OCI-LY7 (cell line): Measurements from ENCODE around the gene EPHB4. TPM values are rescaled to one million over a fixed set of nuclear protein-coding genes. Genes with fewer than 3 reads are reported as not detected.

ENCODE experiments used
- Bru-seq: library from RNA; stranded (reverse); fragments of 400-500 nt; gene quantifications from one replicate; lab custom pipeline; 2021; lab: Mats Ljungman, UMichigan
- BruChase-seq, 2 experiments: library from RNA; stranded (reverse); fragments of 400-500 nt; gene quantifications; one replicate each; lab custom pipeline; 2021; lab: Mats Ljungman, UMichigan
- BruUV-seq: library from RNA; stranded (reverse); fragments of 400-500 nt; replicated peaks from 2 replicates; lab custom pipeline; 2021; lab: Mats Ljungman, UMichigan
- CTCF ChIA-PET: fragments of 300-600 bp; sonication (Branson Sonifier 250); formaldehyde crosslinking; loops from one replicate; lab custom pipeline; 2022; ENCODE audit warnings: antibody characterized with exemption; ENCODE audit not compliant: unreplicated experiment; lab: Charles Lee
- POLR2A ChIA-PET: fragments of 300-600 bp; sonication (Branson Sonifier 250); formaldehyde crosslinking; loops from one replicate; lab custom pipeline; 2022; ENCODE audit warnings: antibody characterized with exemption; lab: Charles Lee
- DNase-seq: peaks from one replicate; pipeline ENCODE4 v3.0.0-alpha.2; 2015; ENCODE audit warnings: low spot score
- H2AFZ ChIP-seq: fragments of 200-600 bp; sonication (generic), shearing (Covaris generic); 2 replicates; pipeline ENCODE4 v1.6.1; 2014; ENCODE audit warnings: mild to moderate bottlenecking, antibody characterized with exemption, low read length, moderate library complexity
- H3K27ac ChIP-seq: fragments of 200-600 bp; sonication (generic); 2 replicates; pipeline ENCODE4 v1.5.1; 2014; ENCODE audit warnings: mixed run types, low read depth, mild to moderate bottlenecking, moderate library complexity, low read length, inconsistent platforms; ENCODE audit not compliant: poor library complexity, severe bottlenecking
- H3K36me3 ChIP-seq: fragments of 200-600 bp; sonication (generic); 2 replicates; pipeline ENCODE4 v1.6.1; 2014; ENCODE audit warnings: mild to moderate bottlenecking, antibody characterized with exemption, low read length, moderate library complexity, mixed read lengths; ENCODE audit not compliant: insufficient read depth
- H3K4me1 ChIP-seq: fragments of 200-600 bp; sonication (generic); 2 replicates; pipeline ENCODE4 v1.5.1; 2014; ENCODE audit warnings: mild to moderate bottlenecking, low read length; ENCODE audit not compliant: insufficient read depth, poor library complexity, severe bottlenecking
- H3K4me2 ChIP-seq: fragments of 200-600 bp; sonication (generic); 2 replicates; pipeline ENCODE4 v1.6.1; 2014; ENCODE audit warnings: mild to moderate bottlenecking, low read length
- H3K4me3 ChIP-seq: fragments of 200-600 bp; sonication (generic); 2 replicates; pipeline ENCODE4 v1.5.1; 2014; ENCODE audit warnings: mild to moderate bottlenecking, low read depth, low read length; ENCODE audit not compliant: poor library complexity, severe bottlenecking
- H3K79me2 ChIP-seq: fragments of 200-600 bp; sonication (generic); 2 replicates; pipeline ENCODE4 v1.6.1; 2016; ENCODE audit warnings: low read depth, mild to moderate bottlenecking, low read length, moderate library complexity, mixed read lengths; ENCODE audit not compliant: insufficient read depth
- H3K9me2 ChIP-seq: fragments of 200-600 bp; sonication (generic); 2 replicates; pipeline ENCODE4 v1.6.1; 2016; ENCODE audit warnings: mild to moderate bottlenecking, low read length, mixed read lengths; ENCODE audit not compliant: insufficient read depth
- H3K9me3 ChIP-seq: fragments of 200-600 bp; sonication (generic); 2 replicates; pipeline ENCODE4 v1.6.1; 2014; ENCODE audit warnings: mild to moderate bottlenecking, mixed run types, low read length, mixed read lengths
- H4K20me1 ChIP-seq: fragments of 200-600 bp; sonication (generic); 2 replicates; pipeline ENCODE4 v1.6.1; 2014; ENCODE audit warnings: mild to moderate bottlenecking, antibody characterized with exemption, low read length, moderate library complexity, mixed read lengths; ENCODE audit not compliant: insufficient read depth
- EZH2phosphoT487 ChIP-seq: fragments of 200-600 bp; sonication (generic); IDR thresholded peaks from 2 replicates; pipeline ENCODE4 v1.6.1; 2018; ENCODE audit warnings: low read depth, borderline replicate concordance, mild to moderate bottlenecking, mixed run types, antibody characterized with exemption, low read length, moderate library complexity, mixed read lengths
- intact Hi-C: fragments of 100-400 bp; cut with micrococcal nuclease; formaldehyde crosslinking; loops from one replicate; pipeline ENCODE4 v1.10.0; 2022; ENCODE audit not compliant: unreplicated experiment
- long read RNA-seq: library from polyadenylated mRNA; stranded (forward); transcript quantifications from one replicate; pipeline ENCODE4 v2.0.0, GENCODE V29; 2022
- total RNA-seq, 2 experiments: library from RNA; depleted of rRNA in 1 of 2; stranded (reverse); fragments of >200 nt in 1 of 2; shearing (Covaris generic) in 1 of 2; gene quantifications; 2 replicates each; pipeline ENCODE4 v1.2.3, GENCODE V29; 2014 to 2022
- TF ChIP-seq, protein P1 (sequence below): fragments of 200-600 bp; sonication (generic); conservative IDR thresholded peaks from 2 replicates; pipeline ENCODE4 v1.5.1; 2014; ENCODE audit warnings: mild to moderate bottlenecking, antibody characterized with exemption, low read length, moderate library complexity, mixed read lengths

EPHB4 gene
- 4.2 and 5.6 TPM in 2 replicates for total RNA-seq (2014; rRNA removed; shearing (Covaris generic))
- total RNA-seq (2022), result 7.3 and 8.0 TPM in 2 replicates
- Bru-seq, nascent RNA, result percentile 34 among the genes with signal in this experiment
- percentile 41 among the genes with signal in this experiment for BruChase-seq, experiment 1, labeled RNA remaining after a 6-hour chase
- percentile 36 among the genes with signal in this experiment for BruChase-seq, experiment 2, labeled RNA remaining after a 2-hour chase
- long read RNA-seq, partial matches to known transcripts, result 5 of 5 reads
- long read RNA-seq, other reads (novel, unspliced or antisense), result 0 of 5 reads

DNA sequence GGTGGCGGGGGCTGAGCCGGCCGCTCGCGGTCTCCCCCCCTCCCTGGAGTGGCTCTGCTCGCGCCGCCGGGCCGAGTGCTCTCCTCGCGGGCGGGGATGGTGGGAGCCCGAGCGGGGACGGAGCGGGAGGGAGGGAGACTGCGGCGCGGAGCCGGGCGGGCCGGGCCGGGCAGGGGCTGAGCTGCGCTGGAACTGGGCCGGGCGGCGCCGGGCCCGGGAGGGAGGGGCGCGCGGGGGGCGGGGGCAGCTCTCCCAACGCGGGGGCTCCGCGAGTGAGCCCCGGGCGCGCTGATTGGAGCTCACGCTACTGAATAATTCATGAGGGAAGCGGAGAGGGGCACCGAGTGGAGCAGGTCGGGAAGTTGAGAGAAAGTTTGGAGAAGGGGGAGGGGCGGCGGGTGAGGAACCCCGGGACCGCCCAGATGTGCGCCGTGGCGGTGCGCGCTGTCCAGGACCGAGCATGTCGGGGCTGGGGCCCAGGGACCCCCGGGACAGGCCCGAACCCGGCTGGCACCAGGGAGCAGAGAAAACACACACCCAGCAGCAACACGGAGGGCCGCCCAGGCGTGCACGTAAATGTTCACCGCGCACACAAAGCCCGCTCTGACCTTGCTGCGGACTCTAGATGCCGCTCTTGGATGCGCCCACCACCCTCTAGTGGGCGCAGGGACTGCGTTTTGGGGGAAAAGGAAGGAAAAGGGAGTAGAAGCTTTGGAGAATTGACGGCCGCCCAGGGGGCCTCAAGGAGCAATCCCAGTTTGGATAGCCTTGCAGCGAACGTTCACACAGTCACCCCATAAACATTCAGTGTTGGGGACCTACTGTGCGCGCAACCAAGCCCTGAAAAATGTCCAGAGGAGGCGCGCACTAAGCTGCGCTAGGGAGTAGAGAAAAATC is at the start of gene EPHB4:
Gene EPHB4 (minus strand): TSS at position 194 of the 897 bp plus-strand sequence. CDS start 493 bp downstream, outside the sequence.
- Histone ChIP-seq H3K4me1 (no peaks in the 10 kb centered on the region), H3K9me2 (no peaks in the 10 kb centered on the region), H3K36me3 (no peaks in the 10 kb centered on the region), H2AFZ (no peak within 1 kb of the TSS), H3K79me2 (no peaks in the 10 kb centered on the region), H4K20me1 (no peaks in the 10 kb centered on the region), H3K27ac (no peak within 1 kb of the TSS), H3K4me2 (no peak within 1 kb of the TSS), H3K9me3 (no peaks in the 10 kb centered on the region), H3K4me3 (no peak within 1 kb of the TSS)
- POLR2A ChIA-PET, result no interaction called here
- intact Hi-C loops, result no loop called here
- DNase-seq, result no peak
- CTCF ChIA-PET, result no interaction called here
- BruUV-seq, result no TSS peak
- TF ChIP-seq, protein P1, sequence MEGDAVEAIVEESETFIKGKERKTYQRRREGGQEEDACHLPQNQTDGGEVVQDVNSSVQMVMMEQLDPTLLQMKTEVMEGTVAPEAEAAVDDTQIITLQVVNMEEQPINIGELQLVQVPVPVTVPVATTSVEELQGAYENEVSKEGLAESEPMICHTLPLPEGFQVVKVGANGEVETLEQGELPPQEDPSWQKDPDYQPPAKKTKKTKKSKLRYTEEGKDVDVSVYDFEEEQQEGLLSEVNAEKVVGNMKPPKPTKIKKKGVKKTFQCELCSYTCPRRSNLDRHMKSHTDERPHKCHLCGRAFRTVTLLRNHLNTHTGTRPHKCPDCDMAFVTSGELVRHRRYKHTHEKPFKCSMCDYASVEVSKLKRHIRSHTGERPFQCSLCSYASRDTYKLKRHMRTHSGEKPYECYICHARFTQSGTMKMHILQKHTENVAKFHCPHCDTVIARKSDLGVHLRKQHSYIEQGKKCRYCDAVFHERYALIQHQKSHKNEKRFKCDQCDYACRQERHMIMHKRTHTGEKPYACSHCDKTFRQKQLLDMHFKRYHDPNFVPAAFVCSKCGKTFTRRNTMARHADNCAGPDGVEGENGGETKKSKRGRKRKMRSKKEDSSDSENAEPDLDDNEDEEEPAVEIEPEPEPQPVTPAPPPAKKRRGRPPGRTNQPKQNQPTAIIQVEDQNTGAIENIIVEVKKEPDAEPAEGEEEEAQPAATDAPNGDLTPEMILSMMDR, result 0 out of 2 replicates have a peak, but pooled peaks have one; percentile 12
- 0 out of 2 replicates have a peak, but pooled peaks have one; percentile 69 for TF ChIP-seq EZH2phosphoT487

DNA sequence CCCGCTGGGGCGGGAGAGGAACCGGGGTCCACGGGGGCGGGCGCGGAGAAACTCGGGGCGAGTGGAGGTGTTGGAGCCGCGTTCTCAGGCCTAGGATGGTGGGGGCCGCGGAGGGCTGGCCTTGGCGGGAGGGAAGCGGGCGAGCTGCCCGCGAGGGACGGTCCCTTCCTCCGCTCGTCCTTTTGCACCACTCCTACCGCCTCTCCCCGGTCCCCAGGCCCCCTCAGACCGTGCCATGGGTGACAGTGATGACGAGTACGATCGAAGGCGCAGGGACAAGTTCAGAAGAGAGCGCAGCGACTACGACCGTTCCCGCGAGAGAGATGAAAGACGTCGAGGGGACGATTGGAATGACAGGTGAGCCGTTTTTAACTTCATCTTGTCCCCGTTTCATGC is 48.0 kb upstream of the EPHB4 start:
- H3K9me3 ChIP-seq, result no peaks in the 10 kb centered on the region
- POLR2A ChIA-PET, result interaction anchor here (0.6 to 2.6 kb wide), 10 partner anchors 13 to 982 kb away, joined by 3 to 40 read pairs (median 4); partner anchors contain the start of genes POP7, SLC12A9, TRIM56 and UFSP1
- no TSS peak for BruUV-seq
- peak overlapping the region; percentile 65 for H3K4me2 ChIP-seq
- H3K4me3 ChIP-seq, result peak overlapping the region; percentile 78
- intact Hi-C loops, result no loop called here
- H3K9me2 ChIP-seq, result no peaks in the 10 kb centered on the region
- peak overlapping the region; percentile 76 for H3K27ac ChIP-seq
- H3K79me2 ChIP-seq, result peaks cover 52% of the 10 kb centered on the region
- CTCF ChIA-PET, result interaction anchor here (1.0 to 1.1 kb wide), 2 partner anchors 12 to 14 kb away, joined by 3 to 7 read pairs; partner anchors contain the start of gene UFSP1
- TF ChIP-seq, protein P1, result no peak
- no peak for TF ChIP-seq EZH2phosphoT487
- peak overlapping the region; percentile 38; the same call in 1 of the 2 replicates for H2AFZ ChIP-seq
- H3K36me3 ChIP-seq, result peaks cover 42% of the 10 kb centered on the region
- peaks cover 9% of the 10 kb centered on the region for H4K20me1 ChIP-seq
- peaks cover 41% of the 10 kb centered on the region for H3K4me1 ChIP-seq
- DNase-seq, result peak; percentile 58
